K562 (cell line): ENCODE data around the gene ANKRD7. TPM values are rescaled to one million over a fixed set of nuclear protein-coding genes. Genes with fewer than 3 reads are reported as not detected.

Source experiments
- ATAC-seq: fragments of 200-7000 bp; cut with Tn5 transposase; 3 replicates; pipeline ENCODE4 v1.9.1; 2020; ENCODE audit warnings: moderate library complexity
- Bru-seq: library from RNA; stranded (reverse); fragments of 400-500 nt; gene quantifications from one replicate; lab custom pipeline; 2021; lab: Mats Ljungman, UMichigan
- BruChase-seq, 2 experiments: library from RNA; stranded (reverse); fragments of 400-500 nt; gene quantifications; one replicate each; lab custom pipeline; 2021; lab: Mats Ljungman, UMichigan
- BruUV-seq: library from RNA; stranded (reverse); fragments of 400-500 nt; replicated peaks from 2 replicates; lab custom pipeline; 2021; lab: Mats Ljungman, UMichigan
- CTCF ChIA-PET: fragments of 300-600 bp; formaldehyde crosslinking; extraction: SDS; loops from one replicate; lab custom pipeline; 2021; ENCODE audit warnings: low intra/inter-chr PET ratio; lab: Yijun Ruan, JAX
- POLR2A ChIA-PET: fragments of 300-600, 350-650 bp; sonication (Branson Sonifier 250); formaldehyde crosslinking; extraction: SDS; loops from one replicate; lab custom pipeline; 2021; ENCODE audit warnings: antibody characterized with exemption, inconsistent platforms; lab: Yijun Ruan, JAX
- DNase-seq, 4 experiments: peaks; one replicate each; pipeline versions ENCODE4 v3.0.0 to v3.0.0-alpha.2; 2011 to 2018; ENCODE audit warnings: low spot score in 3 of 4, mixed read lengths in 3 of 4; ENCODE audit errors: extremely low read depth in 1 of 4
- FAIRE-seq: peaks from 2 replicates; lab custom pipeline; 2011; peaks lifted over from hg19 to GRCh38; lab: Jason Lieb, UNC
- H2AFZ ChIP-seq: 2 replicates; pipeline ENCODE4 v1.6.0; 2011; ENCODE audit warnings: low read depth, low read length, control low read depth, inconsistent platforms
- H3K27ac ChIP-seq: fragments of 200-600 bp; 3 replicates; pipeline ENCODE4 v1.8.0; 2011; ENCODE audit warnings: low read depth, mild to moderate bottlenecking, control low read depth, inconsistent platforms, low read length, moderate library complexity, mixed read lengths; ENCODE audit errors: extremely low read depth
- H3K27me3 ChIP-seq, 2 experiments: fragments of 300-600 bp in 1 of 2; 2 replicates in 1 of 2; 3 replicates in 1 of 2; pipeline versions ENCODE4 v1.6.0 to v1.8.0; 2011; ENCODE audit warnings: inconsistent platforms in 2 of 2, low read length in 2 of 2, mild to moderate bottlenecking in 1 of 2, mixed read lengths in 1 of 2, moderate library complexity in 1 of 2; ENCODE audit not compliant: control insufficient read depth in 2 of 2, insufficient read depth in 2 of 2
- H3K36me3 ChIP-seq: fragments of 300-600 bp; 3 replicates; pipeline ENCODE4 v1.8.0; 2011; ENCODE audit warnings: mild to moderate bottlenecking, low read length, inconsistent platforms; ENCODE audit not compliant: control insufficient read depth, insufficient read depth
- H3K4me1 ChIP-seq, 2 experiments: fragments of 200-600 bp in 1 of 2; replicated peaks in 1 of 2; 2 replicates in 1 of 2; 3 replicates in 1 of 2; pipeline versions ENCODE4 v1.5.1 to v1.8.0; 2011; ENCODE audit warnings: inconsistent platforms in 2 of 2, low read length in 2 of 2, mild to moderate bottlenecking in 1 of 2, mixed read lengths in 1 of 2, moderate library complexity in 1 of 2; ENCODE audit not compliant: control insufficient read depth in 2 of 2, insufficient read depth in 2 of 2
- H3K4me2 ChIP-seq: 2 replicates; pipeline ENCODE4 v1.6.1; 2011; ENCODE audit warnings: low read length, control low read depth, inconsistent platforms, mixed read lengths; ENCODE audit not compliant: insufficient read depth
- H3K4me3 ChIP-seq: fragments of 200-600 bp; sonication (generic), shearing (Covaris generic); 2 replicates; pipeline ENCODE4 v1.5.1; 2016; ENCODE audit warnings: control low read depth, inconsistent platforms
- H3K79me2 ChIP-seq: fragments of 200-600 bp; 3 replicates; pipeline ENCODE4 v1.8.0; 2011; ENCODE audit warnings: low read length, inconsistent platforms; ENCODE audit not compliant: control insufficient read depth, insufficient read depth
- H3K9ac ChIP-seq, 2 experiments: 2 replicates each; pipeline versions ENCODE4 v1.6.0 to v1.6.1; 2011; ENCODE audit warnings: low read depth in 2 of 2, low read length in 2 of 2, control low read depth in 1 of 2, inconsistent platforms in 1 of 2, mild to moderate bottlenecking in 1 of 2, mixed read lengths in 1 of 2; ENCODE audit not compliant: insufficient read depth in 1 of 2
- H3K9me1 ChIP-seq: one replicate; pipeline ENCODE4 v1.6.0; 2011; ENCODE audit warnings: inconsistent platforms, mild to moderate bottlenecking, low read length, moderate library complexity; ENCODE audit not compliant: control insufficient read depth, insufficient read depth
- H3K9me3 ChIP-seq: replicated peaks from 2 replicates; pipeline ENCODE4 v1.5.1; 2011; ENCODE audit warnings: low read depth, low read length, inconsistent platforms; ENCODE audit not compliant: control insufficient read depth, insufficient read depth
- H4K20me1 ChIP-seq: replicated peaks from 2 replicates; pipeline ENCODE4 v1.6.1; 2011; ENCODE audit warnings: low read length, inconsistent platforms, mixed read lengths; ENCODE audit not compliant: control insufficient read depth, insufficient read depth
- CC2D1A ChIP-seq: fragments of 450-650 bp; IDR thresholded peaks from 2 replicates; pipeline ENCODE4 v1.6.1; 2017; ENCODE audit warnings: mild to moderate bottlenecking
- ZNF79 ChIP-seq: fragments of 250-450 bp; sonication (Bioruptor Pico); IDR thresholded peaks from 2 replicates; pipeline ENCODE4 v1.4.0; 2020; ENCODE audit warnings: low read depth, mild to moderate bottlenecking, moderate library complexity
- WGBS: fragments of 100-300 bp; shearing (Covaris generic); methylation state at CpG from one replicate; pipeline ENCODE4 v1.1.6; 2016; ENCODE audit warnings: low coverage, mixed read lengths; ENCODE audit not compliant: insufficient coverage; ENCODE audit errors: missing lambda C conversion rate; 5-methylcytosine and 5-hydroxymethylcytosine counted together
- in situ Hi-C: fragments of 300-500 bp; cut with MboI; formaldehyde crosslinking; loops from 4 replicates; pipeline ENCODE4 v1.15.0; 2018; ENCODE audit warnings: inconsistent platforms, mixed read lengths
- intact Hi-C: fragments of 100-400 bp; cut with micrococcal nuclease; formaldehyde crosslinking; loops from 2 replicates; pipeline ENCODE4 v1.14.2; 2022
- long read RNA-seq, 3 experiments: library from polyadenylated mRNA in 2 of 3; library from RNA in 1 of 3; unstranded in 2 of 3; stranded (forward) in 1 of 3; transcript quantifications; one replicate each; pipeline ENCODE4 v2.0.0, GENCODE V29; 2019 to 2022
- polyA minus RNA-seq, 3 experiments: library from RNA; depleted of rRNA, polyadenylated mRNA; stranded (reverse); fragments of >200 nt; gene quantifications; 2 replicates each; pipeline ENCODE4 v1.2.3, GENCODE V29; 2011
- polyA plus RNA-seq, 8 experiments: library from polyadenylated mRNA; depleted of rRNA in 4 of 8; stranded (reverse) in 5 of 8; unstranded in 3 of 8; fragments of >200 nt; fragmentation: Nextera tagmentation in 2 of 8; fragmentation: Illumina TruSeq in 1 of 8; extraction: Ambion mirVana in 2 of 8; extraction: Trizol in 1 of 8; gene quantifications; 2 replicates each; pipeline versions ENCODE4 v1.2.1 to v1.2.3, GENCODE V29; 2011 to 2014; ENCODE audit warnings: inconsistent platforms in 1 of 8, missing spikeins in 1 of 8
- total RNA-seq, 7 experiments: library from RNA; depleted of rRNA in 6 of 7; stranded (reverse); fragments of >200 nt in 6 of 7; fragmentation: Illumina TruSeq in 2 of 7; extraction: Trizol in 2 of 7; gene quantifications; 2 replicates each; pipeline versions ENCODE4 v1.2.1 to v1.2.3, GENCODE V29; 2011 to 2021; ENCODE audit warnings: low replicate concordance in 1 of 7
- TF ChIP-seq, protein P1 (sequence below): fragments of 250-450 bp; sonication (Bioruptor Pico); IDR thresholded peaks from 2 replicates; pipeline ENCODE4 v1.4.0; 2020; ENCODE audit warnings: mild to moderate bottlenecking

ANKRD7 gene
- total RNA-seq (2011; cell fraction: chromatin; rRNA removed; ENCODE audit: low replicate concordance), result 0.46 TPM in 1 of 2 replicates, not detected in the other
- not detected in 2 replicates for total RNA-seq (2011; cell fraction: nucleolus; rRNA removed)
- total RNA-seq (2011; cell fraction: nucleoplasm; rRNA removed), result 0.37 TPM in 1 of 2 replicates, not detected in the other
- total RNA-seq (2014; rRNA removed) (not detected in 2 replicates), total RNA-seq (2014; rRNA removed; fragmentation: Illumina TruSeq; extraction: Trizol) (0.33 and 0.38 TPM in 2 replicates), total RNA-seq (2015; rRNA removed; fragmentation: Illumina TruSeq; extraction: Trizol) (not detected in 2 replicates), total RNA-seq (2021) (not detected in 2 replicates), polyA plus RNA-seq (2011; rRNA removed) (not detected in 2 replicates), polyA plus RNA-seq (2014; fragmentation: Illumina TruSeq; extraction: Trizol) (not detected in 2 replicates), polyA plus RNA-seq (2014; fragmentation: Nextera tagmentation; extraction: Ambion mirVana) (not detected), polyA plus RNA-seq (2014; rRNA removed) (not detected in 2 replicates), polyA minus RNA-seq (2011; rRNA and poly(A)+ RNA removed) (not detected in 2 replicates), Bru-seq, nascent RNA (percentile 13 among the genes with signal in this experiment), BruChase-seq, experiment 1, labeled RNA remaining after a 2-hour chase (percentile 63 among the genes with signal in this experiment), BruChase-seq, experiment 2, labeled RNA remaining after a 6-hour chase (percentile 60 among the genes with signal in this experiment)
- polyA plus RNA-seq (2011; cell fraction: cytosol; rRNA removed), result not detected in 2 replicates
- polyA plus RNA-seq (2011; cell fraction: nucleus; rRNA removed), result not detected in 2 replicates
- polyA plus RNA-seq (2012), result 0.18 and 0.51 TPM in 2 replicates
- polyA minus RNA-seq (2011; cell fraction: cytosol; rRNA and poly(A)+ RNA removed), result not detected in 2 replicates
- not detected in 2 replicates for polyA minus RNA-seq (2011; cell fraction: nucleus; rRNA and poly(A)+ RNA removed)
- long read RNA-seq, experiment 1, result 0 reads
- long read RNA-seq, experiment 2, result 0 reads
- long read RNA-seq, experiment 3, result 0 reads

DNA sequence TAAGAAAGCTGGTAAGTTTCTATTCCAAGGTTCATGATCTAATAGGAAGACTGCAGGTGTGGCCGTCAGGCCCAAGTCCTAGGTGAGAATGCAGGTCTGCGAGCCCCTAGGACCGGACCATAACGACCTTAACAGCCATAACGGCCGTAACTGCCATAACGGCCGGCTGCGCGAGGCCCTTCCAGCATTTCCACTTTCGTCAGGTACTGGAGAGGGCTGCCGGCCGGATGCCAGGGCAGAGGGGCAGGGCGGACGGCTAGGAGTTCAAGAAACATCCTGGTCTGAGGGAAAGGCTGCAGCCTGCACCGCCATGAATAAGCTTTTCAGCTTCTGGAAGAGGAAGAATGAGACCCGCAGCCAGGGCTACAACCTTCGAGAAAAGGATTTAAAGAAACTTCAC is at the start of gene ANKRD7:
TSS of gene ANKRD7 (plus strand) at position 184 of the 400 bp plus-strand sequence. CDS start at position 311, 127 bp downstream.
- no TSS peak for BruUV-seq
- 0 out of 2 replicates have a peak, but pooled peaks have one; percentile 22 for TF ChIP-seq ZNF79
- TF ChIP-seq CC2D1A, result no peak
- TF ChIP-seq, protein P1, sequence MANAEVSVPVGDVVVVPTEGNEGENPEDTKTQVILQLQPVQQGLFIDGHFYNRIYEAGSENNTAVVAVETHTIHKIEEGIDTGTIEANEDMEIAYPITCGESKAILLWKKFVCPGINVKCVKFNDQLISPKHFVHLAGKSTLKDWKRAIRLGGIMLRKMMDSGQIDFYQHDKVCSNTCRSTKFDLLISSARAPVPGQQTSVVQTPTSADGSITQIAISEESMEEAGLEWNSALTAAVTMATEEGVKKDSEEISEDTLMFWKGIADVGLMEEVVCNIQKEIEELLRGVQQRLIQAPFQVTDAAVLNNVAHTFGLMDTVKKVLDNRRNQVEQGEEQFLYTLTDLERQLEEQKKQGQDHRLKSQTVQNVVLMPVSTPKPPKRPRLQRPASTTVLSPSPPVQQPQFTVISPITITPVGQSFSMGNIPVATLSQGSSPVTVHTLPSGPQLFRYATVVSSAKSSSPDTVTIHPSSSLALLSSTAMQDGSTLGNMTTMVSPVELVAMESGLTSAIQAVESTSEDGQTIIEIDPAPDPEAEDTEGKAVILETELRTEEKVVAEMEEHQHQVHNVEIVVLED (CRISPR knock-in tag), result 0 out of 2 replicates have a peak, but pooled peaks have one; percentile 27
- Histone ChIP-seq H3K27me3 (peaks cover 0 to 11% of the 10 kb centered on the region in 2 experiments; a peak in 1 of 5 replicates), H3K79me2 (no peaks in the 10 kb centered on the region), H3K9ac (peak within 1 kb of the TSS in 1 of 2 experiments; percentile 12; a peak in 1 of 4 replicates), H3K9me1 (no peaks in the 10 kb centered on the region), H3K36me3 (no peaks in the 10 kb centered on the region), H3K4me3 (no peak within 1 kb of the TSS), H2AFZ (no peak within 1 kb of the TSS; the same call in 1 of the 2 replicates), H3K9me3 (no peaks in the 10 kb centered on the region), H3K4me2 (no peak within 1 kb of the TSS), H3K4me1 (no peaks in the 10 kb centered on the region; a peak in 1 of 5 replicates), H3K27ac (no peak within 1 kb of the TSS), H4K20me1 (no peaks in the 10 kb centered on the region)
- intact Hi-C loops, result no loop called here
- ChIA-PET CTCF (no interaction called here), POLR2A (no interaction called here)
- no peak for FAIRE-seq
- in situ Hi-C loops, result no loop called here
- no peak for DNase-seq
- peak; percentile 48 for ATAC-seq
- 9% methylated on average over 18 of the region's 18 CpGs for WGBS
